AG10803 (cell line): ENCODE measurements around the gene TEX54.
A peak's percentile ranks its signal among the peaks of the same experiment; 100 is the strongest.

Experiments
- DNase-seq: peaks from one replicate; pipeline ENCODE4 v3.0.0; 2010; ENCODE audit warnings: low read depth
- H3K4me3 ChIP-seq: 2 replicates; pipeline ENCODE4 v1.5.1; 2011; ENCODE audit warnings: mild to moderate bottlenecking, low read length, control low read depth
- CTCF ChIP-seq: conservative IDR thresholded peaks from 2 replicates; pipeline ENCODE4 v1.5.1; 2011; ENCODE audit warnings: mild to moderate bottlenecking, low read length, control low read depth, inconsistent platforms

Gene TEX54

GRCh38 chr11:62832336-62833234 is at the start of gene TEX54:
TSS of gene TEX54 (minus strand) at chr11:62832841.
- TF ChIP-seq CTCF, result no peak
- peak; percentile 24 for DNase-seq
- peak within 1 kb of the TSS; percentile 86 for H3K4me3 ChIP-seq

- H3K4me3 ChIP-seq, result peak overlapping the region; percentile 100
- no peak for DNase-seq
- no peak for TF ChIP-seq CTCF
Measured at GRCh38 chr11:62882431-62882749, 49.7 kb upstream of the TEX54 start.

DNA sequence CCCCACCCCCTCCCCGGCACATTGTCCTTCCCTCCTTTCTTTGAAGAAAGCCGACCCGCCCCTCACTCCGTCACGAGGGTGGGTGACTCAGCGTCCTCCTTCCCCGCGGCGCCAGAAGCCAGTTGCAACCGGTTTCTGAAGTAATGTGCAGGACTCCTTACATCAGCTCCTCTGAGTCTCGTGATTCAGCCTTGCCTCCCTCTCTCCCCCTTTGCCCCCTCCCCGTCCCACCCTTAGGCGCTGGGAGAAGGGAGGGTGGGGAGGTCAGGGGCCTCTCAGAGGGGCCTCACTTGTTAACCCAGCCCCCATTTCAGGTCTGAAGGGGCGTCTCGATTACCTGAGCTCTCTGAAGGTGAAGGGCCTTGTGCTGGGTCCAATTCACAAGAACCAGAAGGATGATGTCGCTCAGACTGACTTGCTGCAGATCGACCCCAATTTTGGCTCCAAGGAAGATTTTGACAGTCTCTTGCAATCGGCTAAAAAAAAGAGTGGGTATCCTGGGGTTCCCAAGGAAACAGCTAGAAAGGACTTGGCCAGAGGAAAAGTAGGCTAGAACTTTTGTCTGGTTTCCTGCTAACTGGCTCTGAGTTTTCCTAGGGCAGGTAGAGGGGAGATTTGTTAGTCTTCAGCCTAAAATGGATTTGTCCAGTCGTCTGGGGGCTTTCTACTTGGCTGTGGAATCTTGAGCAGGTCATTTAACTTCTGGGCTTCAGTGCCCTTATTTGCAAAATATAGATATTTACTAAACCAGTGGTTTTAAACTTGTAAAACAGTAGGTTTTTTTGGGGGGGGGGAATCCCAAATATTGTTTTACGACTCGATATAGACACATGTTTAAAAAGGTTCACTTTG is 49.2 kb upstream of the TEX54 start:
- no peak for TF ChIP-seq CTCF
- peak overlapping the region; percentile 100 for H3K4me3 ChIP-seq
- DNase-seq, result peak; percentile 98

GRCh38 chr11:62880803-62881578 is 48.4 kb upstream of the TEX54 start, which contains the start of gene SLC3A2:
TSS of gene SLC3A2 (plus strand) at chr11:62880896. CDS start at chr11:62881024, 128 bp downstream.
- peak within 1 kb of the TSS; percentile 100 for H3K4me3 ChIP-seq
- TF ChIP-seq CTCF, result peak; percentile 61
- peak; percentile 88 for DNase-seq

- DNase-seq, result peak; percentile 89
- no peak for TF ChIP-seq CTCF
- peak overlapping the region; percentile 100 for H3K4me3 ChIP-seq
Measured at GRCh38 chr11:62880231-62880802, 47.7 kb upstream of the TEX54 start.

GRCh38 chr11:62879235-62879978 is 46.8 kb upstream of the TEX54 start:
- DNase-seq, result no peak
- no peak for TF ChIP-seq CTCF
- H3K4me3 ChIP-seq, result peak overlapping the region; percentile 100
